Mammary epithelial cell (primary cell): ENCODE data around the gene SHANK3.

Experiments
- EZH2 ChIP-seq: IDR thresholded peaks from 2 replicates; pipeline ENCODE4 v1.6.1; 2012; ENCODE audit warnings: low read length, inconsistent platforms, borderline replicate concordance
- TF ChIP-seq, protein P1 (sequence below), 2 donors: IDR thresholded peaks in 1 of 2; conservative IDR thresholded peaks in 1 of 2; 2 replicates each; pipeline ENCODE4 v1.5.1; 2011 to 2012; ENCODE audit warnings: inconsistent platforms in 2 of 2, low read length in 2 of 2, mild to moderate bottlenecking in 2 of 2, control low read depth in 1 of 2, low read depth in 1 of 2; ENCODE audit not compliant: insufficient read depth in 1 of 2; ENCODE audit errors: extremely low read depth in 1 of 2

DNA sequence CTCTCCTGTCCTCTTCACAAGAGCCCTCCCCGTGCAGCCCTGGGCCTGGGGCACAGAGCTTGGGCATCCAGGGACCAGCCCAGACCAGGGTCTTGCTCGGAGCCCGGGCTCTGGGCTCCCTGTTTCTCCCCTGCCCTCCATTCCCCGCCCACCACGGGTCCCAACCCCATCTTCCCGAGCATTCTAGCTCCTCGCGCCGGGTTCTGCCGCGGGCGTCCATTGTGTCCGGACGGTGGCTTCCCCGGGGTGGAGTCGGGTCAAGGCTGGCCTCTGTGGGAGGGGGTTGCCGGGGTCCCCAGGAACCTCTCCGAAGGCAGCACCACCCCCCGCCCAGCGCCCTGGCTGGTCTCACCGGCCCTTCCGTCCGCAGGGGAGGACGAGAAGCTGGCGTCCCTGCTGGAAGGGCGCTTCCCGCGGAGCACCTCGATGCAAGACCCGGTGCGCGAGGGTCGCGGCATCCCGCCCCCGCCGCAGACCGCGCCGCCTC, 47.2 kb downstream of the SHANK3 start:
- TF ChIP-seq, protein P1, sequence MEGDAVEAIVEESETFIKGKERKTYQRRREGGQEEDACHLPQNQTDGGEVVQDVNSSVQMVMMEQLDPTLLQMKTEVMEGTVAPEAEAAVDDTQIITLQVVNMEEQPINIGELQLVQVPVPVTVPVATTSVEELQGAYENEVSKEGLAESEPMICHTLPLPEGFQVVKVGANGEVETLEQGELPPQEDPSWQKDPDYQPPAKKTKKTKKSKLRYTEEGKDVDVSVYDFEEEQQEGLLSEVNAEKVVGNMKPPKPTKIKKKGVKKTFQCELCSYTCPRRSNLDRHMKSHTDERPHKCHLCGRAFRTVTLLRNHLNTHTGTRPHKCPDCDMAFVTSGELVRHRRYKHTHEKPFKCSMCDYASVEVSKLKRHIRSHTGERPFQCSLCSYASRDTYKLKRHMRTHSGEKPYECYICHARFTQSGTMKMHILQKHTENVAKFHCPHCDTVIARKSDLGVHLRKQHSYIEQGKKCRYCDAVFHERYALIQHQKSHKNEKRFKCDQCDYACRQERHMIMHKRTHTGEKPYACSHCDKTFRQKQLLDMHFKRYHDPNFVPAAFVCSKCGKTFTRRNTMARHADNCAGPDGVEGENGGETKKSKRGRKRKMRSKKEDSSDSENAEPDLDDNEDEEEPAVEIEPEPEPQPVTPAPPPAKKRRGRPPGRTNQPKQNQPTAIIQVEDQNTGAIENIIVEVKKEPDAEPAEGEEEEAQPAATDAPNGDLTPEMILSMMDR (conservative IDR thresholded peaks at IDR 0.05 in 1 of 2, IDR thresholded peaks at IDR 0.05 in 1 of 2; ENCODE audit: extremely low read depth in 1 of 2, insufficient read depth in 1 of 2, low read depth in 1 of 2, low read length in 2 of 2): no peak
- no peak for TF ChIP-seq EZH2
